HG03280 (cell line): Measurements from ENCODE around the gene NCK1.
A peak's percentile ranks its signal among the peaks of the same experiment; 100 is the strongest.

ENCODE experiments used
- ATAC-seq: cut with Tn5 transposase; IDR thresholded peaks from one replicate; pipeline ENCODE4 v1.9.1; 2021; ENCODE audit warnings: mild to moderate bottlenecking, moderate library complexity; ENCODE audit not compliant: unreplicated experiment

The NCK1 gene

DNA sequence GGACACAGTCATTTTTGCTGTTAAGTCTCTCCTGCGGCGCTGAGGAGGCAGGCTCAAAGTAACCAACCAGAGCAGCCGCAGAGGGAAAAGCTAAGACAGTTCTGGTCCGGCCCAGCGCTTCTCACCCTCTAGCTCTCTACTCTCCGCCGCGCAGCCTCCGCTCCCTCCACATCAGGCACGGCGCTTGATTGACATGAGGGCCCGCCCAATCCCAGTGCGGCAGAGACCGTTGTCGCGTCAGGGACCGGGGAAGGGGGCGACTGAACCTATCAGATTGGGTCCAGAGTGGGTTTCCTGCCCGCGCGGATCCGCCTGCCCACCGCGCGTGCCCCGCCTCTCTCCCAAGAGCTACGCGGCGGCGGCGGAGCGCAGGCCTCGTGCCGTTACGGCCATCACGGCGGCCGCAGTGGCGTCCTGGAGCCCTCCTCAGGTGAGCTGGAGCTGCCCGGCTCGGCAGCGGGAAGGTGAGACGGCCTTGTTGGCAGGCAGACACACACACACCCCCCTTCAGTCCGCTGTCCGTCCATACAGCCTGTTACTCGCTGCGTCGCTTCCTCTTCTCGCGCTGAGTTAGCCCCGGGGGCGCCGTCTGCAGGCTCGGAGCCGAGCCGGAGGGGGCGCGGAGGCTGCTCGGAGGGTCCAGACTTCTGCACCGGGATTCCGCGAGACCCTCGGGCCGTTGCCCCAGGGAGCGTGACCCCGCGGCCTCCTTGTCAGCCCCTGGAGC is at the start of gene NCK1:
Gene NCK1 (plus strand): TSS at position 319 of the 727 bp plus-strand sequence. CDS start 65,794 bp downstream, outside the sequence.
- ATAC-seq: peak; percentile 98

DNA sequence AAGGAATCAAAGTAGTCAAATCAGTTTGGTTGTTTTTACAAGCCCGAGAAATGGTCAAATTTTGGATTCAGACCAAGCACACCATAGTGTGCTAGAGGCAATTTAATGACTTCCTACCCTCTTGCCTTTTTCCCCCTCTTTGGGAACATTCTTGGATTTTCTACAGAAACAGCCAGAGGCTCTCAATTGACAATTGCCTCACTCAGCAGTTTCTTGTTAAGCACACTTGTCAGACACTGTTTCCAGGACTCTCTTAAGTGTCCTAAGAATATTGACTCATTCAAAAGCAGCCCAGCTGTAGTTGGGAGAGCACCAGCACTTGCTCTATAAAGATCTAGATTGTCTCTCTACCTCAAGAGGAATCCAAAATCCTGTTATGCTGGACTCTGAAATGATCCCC is 44.6 kb upstream of the NCK1 start:
- ATAC-seq: no peak

DNA sequence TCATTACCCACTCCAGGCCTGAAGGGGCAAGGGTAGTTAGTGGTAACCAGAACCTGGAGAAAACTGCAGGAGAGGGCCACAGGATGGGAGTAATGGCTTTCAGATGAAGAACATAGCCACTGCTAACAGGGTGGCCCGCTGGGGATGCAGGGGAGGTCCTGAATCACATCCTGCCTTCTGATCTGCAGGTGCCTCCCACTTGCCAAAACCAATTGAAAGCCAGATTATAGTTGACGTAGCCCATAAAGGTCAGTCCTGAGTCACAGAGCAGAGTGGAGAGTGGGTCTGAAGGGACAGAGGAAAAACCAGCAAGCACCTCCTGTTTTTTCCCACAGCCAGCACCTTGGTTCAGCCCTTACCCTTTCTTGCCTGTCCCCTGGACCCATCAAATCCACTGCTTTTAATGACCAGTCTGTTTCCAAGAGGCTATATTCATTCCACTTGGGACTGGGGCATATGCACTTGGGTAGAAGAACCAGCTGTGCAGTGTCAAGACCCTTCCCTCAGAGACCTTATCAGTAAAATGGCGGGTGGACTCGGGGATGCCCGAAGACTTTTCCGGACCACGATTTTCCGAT is 43.7 kb upstream of the NCK1 start:
- ATAC-seq: no peak

DNA sequence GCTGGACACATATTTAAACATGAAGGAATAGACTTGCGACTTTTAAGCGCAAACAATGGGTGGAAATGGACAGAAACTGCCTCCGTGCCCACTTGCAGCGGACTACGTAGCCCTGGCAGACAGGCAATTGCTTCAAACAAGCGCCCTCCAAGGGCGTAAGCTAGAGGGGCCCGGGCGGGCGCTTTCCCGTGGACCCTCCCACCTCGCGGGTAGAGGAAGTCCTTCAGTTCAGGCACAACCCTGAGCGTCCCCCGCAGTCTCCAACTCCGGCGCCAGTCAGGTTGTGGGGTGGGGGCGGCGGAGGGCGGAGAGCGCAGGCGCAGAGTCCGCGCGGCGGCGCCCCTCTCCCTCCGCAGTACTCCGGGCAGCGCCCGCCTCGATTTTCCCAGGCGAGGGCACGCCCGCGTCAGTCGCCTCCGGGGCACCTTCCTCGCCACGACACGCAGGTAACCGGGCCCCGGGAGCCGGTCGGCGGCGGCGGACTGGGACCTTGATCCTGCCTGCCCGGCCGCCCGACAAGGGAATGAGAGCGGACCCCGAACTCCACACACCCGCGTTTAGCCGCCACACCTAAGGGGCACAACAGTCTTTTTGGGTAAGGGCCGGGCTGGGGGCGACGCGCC is 43.1 kb upstream of the NCK1 start, which contains the start of gene SLC35G2:
Gene SLC35G2 (plus strand): TSS at position 358 of the 623 bp plus-strand sequence. CDS start 35,335 bp downstream, outside the sequence.
- ATAC-seq: no peak

DNA sequence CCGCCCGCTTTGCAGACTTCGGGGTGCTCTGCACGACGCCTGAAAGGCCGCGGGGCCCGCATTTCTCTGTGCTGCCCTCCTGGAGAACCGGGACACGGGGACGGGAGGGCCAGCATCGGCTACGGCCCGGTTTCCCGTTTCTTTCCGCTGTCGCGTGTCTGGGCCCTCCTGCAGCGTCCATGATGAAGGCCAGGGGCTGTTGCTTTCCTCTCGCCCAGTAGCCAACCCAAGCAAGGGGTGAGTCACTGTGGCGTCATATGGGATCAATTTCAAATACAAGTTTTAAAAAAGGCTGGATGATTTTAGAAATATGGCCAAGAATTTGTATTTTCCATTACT is 42.6 kb upstream of the NCK1 start:
- ATAC-seq: no peak

DNA sequence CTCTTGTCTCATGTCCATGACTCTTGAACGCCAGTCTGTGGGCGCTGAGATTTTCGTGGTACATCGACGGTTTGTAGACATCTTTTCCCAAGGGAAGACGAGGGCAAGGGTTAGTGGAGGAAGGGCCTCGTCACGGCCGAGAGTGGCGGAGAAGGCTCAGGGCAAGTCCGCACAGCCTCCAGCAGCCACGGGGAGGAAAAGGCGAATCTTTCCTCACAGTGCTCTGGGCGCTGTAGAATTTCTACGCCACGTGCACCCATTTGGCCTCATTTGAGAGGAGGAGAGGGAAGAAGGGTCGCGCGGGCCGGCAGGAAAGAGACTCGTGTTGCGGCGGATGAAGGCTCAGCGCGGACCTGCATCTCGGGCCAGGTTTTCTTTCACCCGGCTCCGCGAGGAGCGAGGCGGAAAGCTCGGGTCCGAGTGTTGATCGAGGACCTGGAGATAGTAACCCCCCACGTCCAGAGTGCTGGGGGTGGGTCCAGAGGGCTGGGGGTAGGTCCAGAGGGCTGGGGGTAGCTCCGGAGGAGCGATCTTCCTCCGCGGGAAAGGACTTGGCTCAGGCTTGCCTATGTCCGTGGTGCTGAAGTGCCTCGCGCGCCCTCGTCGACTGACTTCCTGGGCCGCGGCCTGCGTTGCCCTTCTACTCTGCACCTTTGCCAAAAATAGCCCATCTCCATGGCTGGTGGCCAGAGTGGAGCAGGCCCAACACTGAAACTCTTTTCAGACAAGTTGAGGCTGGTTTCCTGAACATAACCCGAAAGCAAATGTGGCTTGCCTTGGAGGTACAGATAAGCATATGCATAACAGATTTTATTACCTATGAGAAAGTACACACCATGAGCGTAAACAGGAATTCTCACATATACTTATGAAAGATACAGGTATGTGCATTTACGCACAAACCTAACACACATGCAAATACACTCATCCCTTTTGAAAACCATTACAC is 42.0 kb upstream of the NCK1 start:
- no peak for ATAC-seq

DNA sequence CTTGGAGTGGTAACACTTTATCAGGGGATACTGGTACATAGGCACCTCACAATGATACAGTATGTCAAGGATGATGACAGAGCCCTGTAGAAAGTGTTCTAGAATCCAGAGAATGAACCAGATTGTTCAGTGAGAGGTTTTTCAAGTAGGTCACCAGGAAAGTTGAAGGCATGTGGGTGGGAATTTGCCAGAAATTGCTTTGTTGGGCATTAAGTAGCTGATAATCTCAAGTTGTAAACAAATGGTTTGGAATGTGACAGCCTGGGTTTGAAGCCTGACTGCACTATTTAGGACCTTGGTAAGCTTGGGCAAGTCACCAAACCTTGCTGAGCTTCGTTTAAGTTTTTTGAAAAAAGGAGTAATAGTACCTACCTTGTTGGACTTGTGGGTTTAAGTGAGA is 30.5 kb upstream of the NCK1 start:
- ATAC-seq: no peak

DNA sequence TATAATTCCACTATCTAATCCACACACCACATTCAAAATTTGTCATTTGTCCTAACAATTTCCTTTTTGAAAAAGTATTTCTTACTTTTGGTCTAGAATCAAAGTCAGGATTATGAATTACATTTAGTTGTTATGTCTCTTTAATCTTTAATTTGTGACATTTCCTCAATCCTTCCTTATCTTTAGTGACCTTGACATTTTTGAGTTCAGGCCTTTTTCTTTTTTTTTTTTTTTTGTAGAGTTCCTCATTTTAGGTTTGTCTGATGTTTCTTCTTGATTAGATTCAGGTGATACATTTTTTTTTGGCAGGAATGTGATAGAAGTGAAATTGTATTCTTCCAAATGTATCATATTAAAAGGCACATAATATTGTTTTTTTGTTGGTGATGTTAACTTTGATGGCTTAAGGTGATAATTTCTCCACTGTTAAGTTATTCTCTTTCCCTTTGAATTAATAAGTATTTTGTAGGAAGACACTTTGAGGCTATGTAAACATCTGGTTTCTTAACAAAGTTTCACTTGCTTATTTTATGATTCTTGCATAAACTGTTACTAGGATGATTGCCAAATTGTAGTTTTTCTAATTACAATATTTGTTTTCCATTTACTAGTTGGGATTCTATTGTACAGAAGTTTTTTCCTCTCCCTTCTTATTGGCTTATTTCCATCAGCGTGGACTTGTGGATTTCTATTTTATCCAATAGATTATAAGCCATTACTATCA is 26.8 kb upstream of the NCK1 start:
- ATAC-seq: no peak

DNA sequence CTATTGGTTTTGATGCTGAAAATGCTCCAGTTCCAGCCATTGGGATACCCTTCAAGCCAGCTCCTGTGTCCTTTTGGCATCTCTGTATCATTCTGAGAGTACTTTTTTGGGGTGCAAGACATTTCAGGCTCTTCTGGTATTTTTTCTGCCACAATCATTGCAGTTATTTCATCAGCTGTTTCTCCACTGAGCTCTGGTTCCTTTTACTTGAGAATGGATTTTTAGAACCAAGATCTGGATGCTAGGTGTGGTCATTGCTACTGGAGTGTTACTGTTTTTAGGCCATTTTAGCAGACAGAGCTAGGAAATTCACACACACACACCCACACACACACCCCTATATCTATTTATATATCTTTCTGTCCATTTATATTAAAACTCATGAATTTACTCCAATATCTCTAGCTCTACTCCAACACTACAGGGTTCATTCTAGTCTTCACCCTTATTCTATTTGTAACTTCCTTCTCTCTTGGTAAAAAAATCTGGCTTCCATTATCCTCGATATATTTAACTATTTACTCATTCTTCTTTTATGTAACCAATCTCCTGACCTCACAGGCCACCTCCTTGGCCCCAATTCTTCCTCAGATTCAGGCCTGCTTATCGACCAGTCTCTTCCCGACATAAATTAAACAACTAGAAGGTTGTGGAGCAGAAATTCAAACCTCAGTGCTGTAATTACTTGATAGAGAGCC is 26.0 kb upstream of the NCK1 start:
- ATAC-seq: no peak

DNA sequence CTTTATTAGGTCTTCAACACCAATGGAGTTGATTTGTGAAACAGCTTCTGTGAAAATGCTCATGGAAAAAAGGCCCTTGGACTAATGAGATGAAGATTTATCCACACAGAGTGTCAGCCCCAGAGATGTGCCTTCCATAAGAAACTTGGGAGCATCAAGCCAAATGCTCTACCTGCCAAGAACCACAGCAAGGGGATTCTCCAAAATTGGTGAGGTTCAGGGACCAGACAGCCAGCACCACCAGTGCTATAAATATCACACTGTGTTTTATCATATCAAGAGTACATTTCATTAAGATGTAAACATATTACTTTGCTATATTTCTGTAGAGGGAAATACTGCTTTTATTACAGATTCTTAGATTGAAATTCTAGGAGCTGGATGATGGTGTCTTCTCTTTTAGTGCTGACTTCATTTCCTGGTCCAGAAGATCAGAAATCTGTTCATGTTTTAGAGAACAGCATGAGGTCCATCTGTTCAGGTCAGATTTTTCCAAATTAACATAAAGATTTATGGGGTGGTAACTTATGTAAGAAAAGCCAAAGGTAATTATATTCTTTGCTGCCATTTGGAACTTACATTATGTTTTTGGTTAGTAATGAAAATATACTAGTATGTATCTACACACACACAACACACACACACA is 25.4 kb upstream of the NCK1 start:
- ATAC-seq: no peak

DNA sequence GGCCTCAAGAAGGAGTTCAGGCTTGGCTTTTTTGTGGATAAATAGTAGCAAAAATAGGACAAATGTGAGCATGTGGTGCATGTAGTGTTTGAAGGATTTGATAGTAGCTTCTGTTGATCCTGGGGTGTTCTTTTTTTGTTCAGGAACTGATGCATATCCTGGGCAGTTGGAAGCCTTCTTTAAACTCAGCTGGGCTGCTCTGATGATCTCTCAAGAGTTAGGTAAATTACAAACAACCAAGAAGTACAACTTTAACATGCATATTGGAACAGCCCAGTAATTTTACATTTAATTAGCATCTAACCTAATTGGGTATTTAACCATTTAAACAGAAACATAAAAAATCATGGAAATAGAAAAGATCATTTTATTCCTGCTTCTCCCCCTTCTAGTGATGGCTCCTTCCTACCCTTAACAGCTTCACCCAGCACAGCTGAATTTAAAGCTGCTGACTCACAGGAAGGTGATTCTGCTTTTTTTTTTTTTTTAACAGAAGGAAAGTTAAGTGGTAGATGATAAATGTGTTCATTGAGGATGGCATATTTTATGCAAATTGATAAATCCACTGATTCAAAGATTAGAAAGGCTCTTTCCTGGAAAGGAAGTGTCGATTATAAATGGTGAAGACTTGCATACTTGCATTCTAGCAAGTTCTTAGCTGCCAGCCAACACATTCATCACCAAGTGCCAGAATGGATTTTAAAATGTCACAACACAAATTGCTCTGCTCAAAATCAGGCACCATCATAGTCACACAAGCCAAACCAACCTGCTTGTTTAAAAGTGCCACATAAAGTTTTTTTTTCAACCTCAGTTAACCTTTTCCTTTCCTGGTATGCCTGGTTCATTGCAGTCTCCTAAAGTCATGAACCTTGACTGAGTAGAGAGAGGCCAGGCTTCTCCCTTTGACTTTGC is 23.1 kb upstream of the NCK1 start:
- no peak for ATAC-seq

DNA sequence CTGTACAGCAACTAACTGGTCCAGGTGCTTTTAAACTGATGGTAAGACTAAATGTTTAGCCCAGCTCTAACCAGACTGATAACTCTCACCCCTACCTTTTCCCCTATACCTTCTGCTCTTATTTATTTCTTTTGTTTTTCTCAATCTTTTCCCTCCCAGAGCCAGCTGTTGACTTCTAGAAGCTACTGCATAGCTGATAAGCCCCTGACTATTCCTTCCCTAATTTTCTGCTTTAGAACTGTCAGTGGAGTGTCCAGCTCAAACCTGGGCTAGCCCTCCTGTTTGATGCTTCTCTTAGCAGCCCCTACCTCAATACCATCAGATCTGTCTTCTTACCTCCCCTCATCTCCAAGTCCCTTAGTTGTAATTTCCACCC is 22.5 kb upstream of the NCK1 start:
- ATAC-seq: no peak

DNA sequence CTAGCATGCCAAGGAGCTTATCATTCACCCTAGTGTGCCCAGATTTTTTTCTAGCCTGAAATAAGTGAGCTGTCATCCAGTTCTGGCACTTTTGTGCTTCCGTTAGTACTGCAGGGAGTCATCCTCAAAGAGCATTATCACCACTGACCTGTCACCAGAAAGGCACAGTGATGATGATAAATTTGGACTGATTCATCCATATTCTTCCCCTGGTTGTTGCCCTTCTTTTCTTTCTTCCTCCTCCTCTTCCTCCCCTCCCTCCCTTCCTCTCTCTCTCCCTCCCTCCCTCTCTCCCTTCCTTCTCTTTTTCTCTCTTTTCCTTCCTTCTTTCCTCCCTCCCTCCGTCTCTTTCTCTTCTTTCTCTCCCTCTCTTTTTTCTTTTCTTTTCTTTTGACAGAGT is 21.8 kb upstream of the NCK1 start:
- no peak for ATAC-seq

DNA sequence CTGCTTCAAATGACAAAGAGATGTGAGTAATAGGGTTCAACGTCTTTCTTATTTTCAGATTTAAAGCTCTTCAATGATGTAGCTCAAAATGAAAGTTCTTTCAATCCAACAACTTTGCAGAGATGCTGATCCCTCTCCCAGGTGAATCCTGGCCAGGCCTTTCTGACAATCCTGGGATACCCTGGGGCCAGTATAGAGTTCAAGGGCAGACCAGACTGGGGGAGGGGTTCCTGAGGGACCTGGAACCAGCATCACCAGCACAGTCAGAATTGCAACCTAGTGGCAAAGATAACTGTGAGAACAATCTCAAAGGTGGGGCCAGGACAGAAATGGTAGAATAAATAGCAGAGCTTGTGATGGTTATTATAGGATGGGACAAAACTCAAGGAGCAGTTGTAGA is 19.7 kb upstream of the NCK1 start:
- ATAC-seq: no peak

DNA sequence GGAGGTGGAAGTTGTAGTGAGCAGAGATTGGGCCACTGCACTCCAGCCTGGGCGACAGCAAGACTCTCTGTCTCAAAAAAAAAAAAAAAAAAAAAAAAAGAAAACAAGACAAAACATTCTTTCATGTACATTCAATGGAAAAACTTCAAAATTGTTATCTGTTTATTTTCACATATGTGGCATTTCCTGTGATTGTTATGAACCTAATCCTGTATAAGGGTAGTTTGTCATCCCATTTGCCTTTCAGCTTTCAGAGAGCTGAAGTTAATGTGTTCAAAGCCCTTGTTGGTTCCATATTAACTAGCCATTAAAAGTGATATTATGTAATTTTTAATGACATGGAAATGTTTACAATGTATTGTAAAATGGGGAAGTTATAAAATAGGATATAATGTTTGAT is 17.3 kb upstream of the NCK1 start:
- no peak for ATAC-seq

DNA sequence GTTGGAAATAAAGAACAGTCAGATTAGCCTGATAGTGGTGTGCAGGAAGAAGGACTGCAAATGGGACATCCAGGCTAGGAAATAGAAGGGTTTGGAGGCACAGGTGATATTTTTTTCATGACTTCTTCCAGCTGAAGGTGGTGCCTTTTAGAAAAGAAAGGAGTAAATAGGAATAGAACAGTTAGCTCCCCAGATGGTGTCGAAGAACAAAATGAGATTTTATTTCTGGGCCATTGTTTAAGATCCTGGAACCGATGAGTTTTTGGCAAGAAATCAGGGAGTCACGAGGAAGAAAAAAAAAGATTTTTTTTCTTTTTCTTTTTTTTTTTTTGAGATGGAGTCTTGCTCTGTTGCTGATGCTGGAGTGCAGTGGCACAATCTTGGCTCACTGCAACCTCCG is 9.8 kb upstream of the NCK1 start:
- ATAC-seq: no peak

DNA sequence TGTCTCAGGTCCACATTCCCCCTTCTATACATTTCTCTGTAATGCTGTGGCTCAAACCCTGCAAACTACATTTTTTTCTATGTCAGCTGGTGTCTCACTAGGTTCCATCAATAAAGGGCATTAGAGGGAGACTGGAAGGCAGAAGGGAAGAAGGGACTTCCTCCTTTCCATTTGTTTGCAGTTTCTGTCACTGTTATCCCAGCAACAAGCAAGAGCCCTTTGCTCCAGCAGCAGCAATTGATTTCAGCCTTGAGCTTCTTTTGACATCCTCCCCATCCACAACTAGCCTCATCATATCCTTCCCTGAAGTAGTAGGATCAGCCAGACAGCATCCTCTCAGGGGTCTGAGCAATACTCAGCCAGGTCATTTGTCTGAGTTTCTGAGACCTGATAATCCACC is 5.3 kb upstream of the NCK1 start:
- no peak for ATAC-seq

DNA sequence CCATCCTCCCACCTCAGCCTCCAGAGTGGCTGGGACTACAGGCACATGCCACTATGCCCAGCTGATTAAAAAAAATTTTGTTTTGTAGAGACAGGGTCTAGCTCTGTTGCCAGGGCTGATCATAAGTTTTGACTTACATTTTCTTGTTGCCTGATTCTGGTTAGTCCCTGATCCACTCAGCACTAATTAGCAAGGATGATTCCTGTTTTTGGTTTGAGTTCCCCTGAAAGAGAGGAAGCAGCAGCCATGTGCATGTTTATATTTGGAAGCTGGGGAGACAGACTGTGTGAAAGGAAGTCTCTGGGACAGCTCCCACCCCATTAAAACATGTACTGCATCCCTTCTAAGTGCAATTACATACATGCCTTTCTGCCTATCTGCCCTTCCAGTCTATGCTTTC is 3.6 kb upstream of the NCK1 start:
- no peak for ATAC-seq

DNA sequence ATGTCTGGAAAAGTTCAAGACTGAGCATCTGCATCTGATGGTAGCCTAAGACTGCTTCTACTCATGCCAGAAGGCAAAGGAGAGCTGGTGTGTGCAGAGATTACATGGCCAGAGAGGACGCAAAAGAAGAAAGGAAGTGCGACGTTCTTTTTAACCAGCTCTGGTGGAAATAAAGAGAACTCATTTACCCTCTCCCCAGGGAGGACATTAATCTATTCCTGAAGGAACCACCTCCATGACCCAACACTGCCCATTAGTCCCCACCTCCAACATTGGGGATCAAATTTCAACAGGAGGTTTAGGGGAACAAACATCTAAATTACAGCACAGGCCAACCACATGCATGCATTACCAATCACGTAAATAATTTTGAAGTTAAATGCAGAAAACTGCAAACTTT is 1.5 kb upstream of the NCK1 start:
- ATAC-seq: no peak
